GM08714 (cell line): ENCODE results near the gene DNM3.

Source experiments
- H3K4me3 ChIP-seq: fragments of 200-500 bp; sonication (Bioruptor generic); 2 replicates; pipeline ENCODE4 v1.5.1; 2014; ENCODE audit warnings: mild to moderate bottlenecking, low read length, inconsistent platforms
- ZNF274 ChIP-seq: IDR thresholded peaks from 2 replicates; pipeline ENCODE4 v1.6.1; 2012; ENCODE audit warnings: mild to moderate bottlenecking, low read depth, low read length

Gene DNM3

DNA sequence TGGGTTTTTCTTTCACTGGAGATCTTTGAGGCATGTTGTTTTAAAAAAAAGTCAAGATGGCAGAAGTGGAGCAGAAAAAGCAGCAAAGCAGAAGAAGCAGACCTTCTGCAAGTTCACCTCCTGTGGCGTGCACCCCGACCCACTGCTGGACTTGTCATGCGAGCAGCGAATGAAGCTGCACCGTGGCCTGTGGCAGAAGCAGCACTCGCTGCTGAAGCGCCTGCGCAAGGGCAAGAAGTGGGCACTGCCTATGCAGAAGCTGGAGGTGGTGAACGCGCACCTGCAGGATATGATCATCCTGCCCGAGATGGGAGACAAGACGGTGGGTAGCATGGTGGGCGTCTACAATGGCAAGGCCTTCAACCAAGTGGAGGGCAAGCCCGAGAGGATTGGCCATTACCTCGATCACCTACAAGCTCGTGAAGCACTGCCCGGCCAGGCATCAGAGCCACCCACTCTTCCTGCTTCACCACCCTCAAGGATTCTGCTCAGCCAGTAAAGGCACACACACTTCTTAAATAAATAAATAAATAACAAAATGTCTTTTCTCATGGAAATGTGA is 37.8 kb upstream of the DNM3 start:
- H3K4me3 ChIP-seq = no peak overlapping the region
- TF ChIP-seq ZNF274 = no peak

DNA sequence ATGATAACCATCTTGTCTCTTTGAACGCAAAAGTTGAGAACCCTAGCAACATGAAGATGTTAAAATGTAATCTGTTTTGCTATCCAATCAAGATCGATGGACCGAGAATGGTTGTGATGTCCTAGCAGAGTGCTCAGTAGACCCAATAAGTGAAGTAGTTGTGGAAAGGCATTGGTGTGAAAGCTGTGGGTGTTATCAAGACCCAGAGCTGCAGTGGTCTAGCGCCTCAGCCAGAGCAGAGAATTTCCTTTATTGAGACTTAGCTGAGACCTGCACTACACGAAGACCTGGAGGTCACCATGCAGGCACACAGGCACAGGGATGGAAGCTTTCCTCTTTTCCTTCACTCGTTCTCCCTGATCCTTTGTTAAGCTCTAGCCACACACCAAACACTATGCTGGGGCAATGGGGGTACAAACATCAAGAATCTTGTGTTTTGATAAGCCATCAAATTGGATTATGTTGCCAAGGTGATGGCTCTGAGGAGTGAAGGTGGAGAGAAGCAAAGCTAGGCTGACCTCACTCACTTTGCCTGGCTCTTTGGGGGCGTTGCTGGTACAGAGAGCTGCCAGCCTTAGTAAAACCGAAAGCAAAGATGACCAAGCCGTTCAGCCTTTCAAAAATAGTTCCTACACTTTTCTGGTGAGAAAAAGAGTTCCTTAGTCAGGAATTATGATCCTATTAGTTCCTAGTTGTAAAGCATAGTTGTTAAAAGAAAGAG is 35.7 kb upstream of the DNM3 start:
- H3K4me3 ChIP-seq = no peak overlapping the region
- no peak for TF ChIP-seq ZNF274

GRCh38 chr1:171807556-171807955 is 33.7 kb upstream of the DNM3 start:
- no peak for TF ChIP-seq ZNF274
- no peak overlapping the region for H3K4me3 ChIP-seq

DNA sequence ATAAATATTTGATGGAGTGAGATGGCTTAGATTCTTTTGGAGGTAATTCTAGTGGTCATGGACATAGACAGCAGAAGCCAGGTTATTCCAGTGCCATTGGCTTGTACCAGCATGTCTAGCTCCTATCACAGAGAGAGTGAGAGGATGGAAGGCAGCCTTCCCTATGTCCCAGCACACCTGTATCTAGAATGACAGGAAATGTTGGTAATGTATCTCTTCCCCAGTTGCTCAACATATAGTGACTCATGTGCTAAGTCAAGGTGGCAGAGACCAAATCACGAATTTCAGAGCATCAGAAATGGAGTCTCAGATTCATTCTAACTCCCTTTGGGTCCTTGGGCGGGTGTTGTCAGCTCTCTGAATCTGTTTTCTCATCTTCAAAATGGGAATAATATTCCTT is 31.5 kb upstream of the DNM3 start:
- no peak overlapping the region for H3K4me3 ChIP-seq
- no peak for TF ChIP-seq ZNF274

DNA sequence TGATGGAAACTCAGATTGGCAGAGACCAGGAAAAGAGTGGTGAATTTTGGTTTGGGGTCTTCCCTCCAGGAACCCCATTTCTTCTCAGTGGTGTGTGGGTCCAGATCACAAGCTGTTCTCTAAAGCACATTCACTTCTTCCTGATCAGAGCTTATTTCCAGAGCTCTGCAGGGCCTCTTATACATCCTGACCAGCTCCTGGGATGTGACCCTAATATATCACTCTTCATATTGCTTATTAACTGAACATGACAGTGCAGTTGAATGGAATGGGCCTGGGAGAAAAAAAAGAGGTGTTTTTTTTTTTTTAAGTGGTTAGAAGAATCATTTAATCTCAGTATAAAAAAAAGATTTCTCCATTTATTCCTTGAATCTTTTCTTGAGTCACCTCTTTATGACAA is 29.6 kb upstream of the DNM3 start:
- TF ChIP-seq ZNF274 = no peak

GRCh38 chr1:171814692-171815091 is 26.6 kb upstream of the DNM3 start:
- H3K4me3 ChIP-seq = no peak overlapping the region
- TF ChIP-seq ZNF274 = no peak

More for the DNA sequence above, 29.6 kb upstream of the DNM3 start:
- no peak overlapping the region for H3K4me3 ChIP-seq

DNA sequence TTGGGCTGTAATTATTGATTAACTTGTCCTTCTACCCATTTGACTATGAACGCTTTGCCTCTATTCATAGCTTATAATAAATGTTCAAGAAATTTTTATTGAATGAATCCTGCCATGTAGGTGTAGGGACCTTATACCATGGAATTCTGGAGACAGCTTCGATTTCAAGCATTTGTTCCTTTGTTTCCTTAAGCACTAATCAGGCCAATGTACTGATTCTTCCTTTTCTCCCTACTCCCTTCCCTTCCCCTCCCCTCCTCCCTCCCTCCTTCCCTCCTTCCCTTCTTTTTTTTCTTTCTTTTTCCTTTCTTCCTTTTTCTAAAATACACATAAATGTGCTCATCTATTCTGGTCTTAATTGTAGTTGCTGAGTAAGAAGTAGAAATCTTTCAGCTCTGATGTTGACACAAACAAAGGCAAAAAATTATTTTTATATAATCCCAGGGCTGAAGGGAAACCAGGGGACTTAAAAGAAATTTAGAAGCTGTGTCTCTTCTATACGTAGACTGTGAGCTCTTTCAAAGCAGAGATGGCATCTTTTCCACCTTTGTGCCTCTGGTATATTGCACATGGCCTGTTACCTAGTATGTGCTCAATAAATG is 24.9 kb upstream of the DNM3 start:
- no peak overlapping the region for H3K4me3 ChIP-seq
- TF ChIP-seq ZNF274 = no peak

DNA sequence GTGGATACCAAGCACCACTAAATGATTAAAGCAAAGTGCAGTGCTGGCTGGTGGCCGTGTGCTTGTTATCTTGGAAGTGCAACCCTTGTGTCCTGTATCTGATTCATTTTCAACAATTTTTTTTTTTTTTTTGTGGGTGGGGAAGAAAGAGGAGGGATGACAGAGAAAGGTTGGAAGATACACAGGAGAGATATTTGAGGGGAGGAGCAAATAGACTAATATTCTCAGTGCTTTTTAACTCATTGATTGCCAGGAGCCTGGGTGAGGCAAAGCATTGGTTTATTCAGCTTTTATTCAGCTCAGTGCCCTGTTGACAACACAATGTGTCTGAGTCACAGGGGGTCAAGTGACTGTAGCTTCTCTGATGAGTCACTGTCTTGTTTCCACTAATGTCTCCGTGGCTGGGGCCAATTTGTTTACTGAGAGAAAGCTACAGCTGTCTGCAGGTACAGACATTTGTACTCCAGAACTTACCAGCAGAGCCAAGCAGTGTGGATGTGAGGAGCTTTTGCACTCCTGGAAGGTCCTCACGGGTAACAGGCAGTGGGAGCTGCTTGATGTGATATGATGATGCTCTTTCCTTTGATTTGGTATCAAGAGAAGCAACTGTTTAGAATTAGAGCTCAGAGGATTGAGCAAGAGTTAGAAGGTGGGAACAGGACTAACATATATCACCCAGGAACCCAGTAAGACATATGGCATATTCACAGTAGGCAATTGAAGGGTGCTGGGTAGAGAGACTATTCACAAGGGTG is 23.6 kb upstream of the DNM3 start:
- no peak for TF ChIP-seq ZNF274
- no peak overlapping the region for H3K4me3 ChIP-seq

DNA sequence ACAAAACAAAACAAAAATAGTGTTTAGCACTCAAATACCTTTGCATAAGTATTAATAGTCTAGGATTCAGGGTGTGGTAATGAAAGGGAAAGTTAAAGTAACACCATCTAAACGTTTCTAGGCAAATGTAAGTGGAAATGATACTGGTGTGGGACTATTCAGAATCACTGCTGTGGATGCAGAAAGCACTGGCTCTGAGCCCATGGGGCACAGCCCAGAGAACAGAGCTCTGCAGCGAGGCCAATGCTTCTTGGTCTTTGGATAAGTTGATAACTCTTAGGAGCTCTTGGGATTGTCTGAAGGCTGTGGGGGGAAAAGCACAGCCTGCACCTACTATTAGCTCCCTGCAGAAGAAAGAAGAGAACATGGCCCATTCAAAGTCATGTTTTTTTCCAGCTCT is 21.4 kb upstream of the DNM3 start:
- TF ChIP-seq ZNF274 = no peak
- H3K4me3 ChIP-seq = no peak overlapping the region

GRCh38 chr1:171826973-171827372 is 14.3 kb upstream of the DNM3 start:
- no peak for TF ChIP-seq ZNF274
- no peak overlapping the region for H3K4me3 ChIP-seq

- no peak for TF ChIP-seq ZNF274
- H3K4me3 ChIP-seq = no peak overlapping the region
These were observed 12.5 kb upstream of the DNM3 start for GRCh38 chr1:171828794-171829193.

DNA sequence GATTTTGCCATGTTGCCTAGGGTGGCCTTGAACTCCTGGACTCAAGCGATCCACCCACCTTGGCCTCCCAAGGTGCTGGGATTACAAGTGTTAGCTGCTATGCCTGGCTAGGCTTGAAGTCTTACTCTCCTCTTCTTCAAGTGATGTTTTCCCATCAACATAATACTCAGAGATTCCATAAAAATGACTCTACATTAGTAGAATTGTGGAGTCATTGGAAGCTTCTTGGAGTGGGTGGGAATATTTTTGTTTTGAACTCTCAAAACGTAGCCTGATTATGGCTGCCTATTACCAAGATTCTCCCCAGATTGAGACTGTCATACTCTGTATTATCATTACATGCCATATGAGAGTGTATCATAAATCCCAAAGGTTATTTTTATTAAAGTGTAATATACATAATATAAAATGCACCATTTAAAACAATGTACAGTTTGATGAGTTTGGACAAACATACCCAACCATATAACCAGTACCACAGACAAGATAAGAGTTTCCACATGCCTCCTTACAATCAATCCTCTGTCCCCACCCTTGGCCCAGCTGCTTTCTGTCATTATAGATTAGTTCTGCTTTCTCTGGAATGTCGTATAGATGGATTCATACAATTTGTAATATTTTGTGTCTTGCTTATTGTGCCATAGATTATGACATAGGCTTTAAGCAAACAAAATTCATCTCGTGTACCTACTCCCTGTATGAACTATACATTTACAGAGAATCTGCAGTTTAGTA is 8.0 kb upstream of the DNM3 start:
- no peak for TF ChIP-seq ZNF274
- H3K4me3 ChIP-seq = no peak overlapping the region

GRCh38 chr1:171834821-171835220 is 6.5 kb upstream of the DNM3 start:
- no peak for TF ChIP-seq ZNF274
- H3K4me3 ChIP-seq = no peak overlapping the region

GRCh38 chr1:171835891-171836290 is 5.4 kb upstream of the DNM3 start:
- TF ChIP-seq ZNF274 = no peak

More at GRCh38 chr1:171835891-171836290, 5.4 kb upstream of the DNM3 start:
- no peak overlapping the region for H3K4me3 ChIP-seq
